ENCODE data around the gene HEPACAM2. TPM values are rescaled to one million over a fixed set of nuclear protein-coding genes. Genes with fewer than 3 reads are reported as not detected.

Gene HEPACAM2
- total RNA-seq, 1 experiment from 2014 or later = not detected

- ATAC-seq = no peak
- no peaks in the 10 kb centered on the region for H3K4me1 Mint-ChIP-seq
- CTCF ChIA-PET = no interaction called here
- DNase-seq (ENCODE audit: low spot score) = no peak
- H3K36me3 Mint-ChIP-seq = no peaks in the 10 kb centered on the region
- H3K27ac Mint-ChIP-seq = no peak overlapping the region
- POLR2A ChIA-PET = no interaction called here
- TF ChIP-seq JAZF1 (CRISPR knock-in tag; IDR thresholded peaks at IDR 0.05) (no peak), KAT7 (CRISPR knock-in tag; IDR thresholded peaks at IDR 0.05; ENCODE audit: borderline replicate concordance) (no peak), E2F4 (CRISPR knock-in tag; IDR thresholded peaks at IDR 0.05; ENCODE audit: borderline replicate concordance, low read depth) (no peak), ZNF281 (CRISPR knock-in tag; IDR thresholded peaks at IDR 0.05) (no peak), ZNF416 (CRISPR knock-in tag; IDR thresholded peaks at IDR 0.05) (no peak), ZNF232 (CRISPR knock-in tag; IDR thresholded peaks at IDR 0.05) (no peak), ZNF671 (CRISPR knock-in tag; IDR thresholded peaks at IDR 0.05) (no peak), JUN (CRISPR knock-in tag; IDR thresholded peaks at IDR 0.05) (no peak)
- H3K9me3 Mint-ChIP-seq = no peaks in the 10 kb centered on the region
- no peak overlapping the region for H3K4me3 Mint-ChIP-seq
- peaks cover 22% of the 10 kb centered on the region for H3K27me3 Mint-ChIP-seq (ENCODE audit: low read depth)
These were observed 87.7 kb downstream of the HEPACAM2 start for GRCh38 chr7:93138576-93138975.

Other genes with a start within 250 kb of the HEPACAM2 start
- gene SAMD9, start 108.5 kb downstream of the HEPACAM2 start, total RNA-seq (2021) = 0.11 to 0.14 TPM (median 0.11 TPM) in 3 replicates
- 0.15 to 0.23 TPM (median 0.21 TPM) in 3 replicates for gene SAMD9L, start 78.1 kb downstream of the HEPACAM2 start, total RNA-seq (2021)
- 9.2 to 11.2 TPM (median 10.4 TPM) in 3 replicates for gene VPS50, start 5.9 kb upstream of the HEPACAM2 start, total RNA-seq (2021)

Data from WTC11 (cell line).